Activated CD4-positive, alpha-beta T cell treated with anti-CD3 and anti-CD28 coated beads, Interleukin-10, Interleukin-2, amounts not matched to agents 100 ng/mL and 50 ng/mL, durations not matched to agents 16 hours and 8 hours (primary cell): ENCODE measurements around the gene TMEM88.
"Not testable (repeated sequence)": the region's sequence is repeated elsewhere in the genome, so short reads cannot be mapped to it uniquely, and the experiment has no call there.

Experiments
- DNase-seq: peaks from one replicate; pipeline ENCODE4 v3.0.0-alpha.2; 2020

Gene TMEM88

GRCh38 chr17:7854851-7855659 lies at the start of gene TMEM88:
TSS of gene TMEM88 (plus strand) at chr17:7855066. CDS start at chr17:7855075, 9 bp downstream.
- DNase-seq = no peak

GRCh38 chr17:7806587-7806986 lies 48.3 kb upstream of the TMEM88 start:
- no peak for DNase-seq

- no peak for DNase-seq
Measured at GRCh38 chr17:7807206-7807605, 47.7 kb upstream of the TMEM88 start.

- DNase-seq = no peak
Measured at GRCh38 chr17:7809086-7809790, 45.6 kb upstream of the TMEM88 start.

- DNase-seq = not testable (repeated sequence)
Measured at GRCh38 chr17:7809791-7810343, 45.0 kb upstream of the TMEM88 start.

GRCh38 chr17:7811251-7811650 lies 43.6 kb upstream of the TMEM88 start:
- DNase-seq = no peak

GRCh38 chr17:7814969-7815368 lies 39.9 kb upstream of the TMEM88 start:
- no peak for DNase-seq

GRCh38 chr17:7816926-7817642 lies 37.8 kb upstream of the TMEM88 start:
- DNase-seq = no peak

GRCh38 chr17:7817643-7817964 lies 37.3 kb upstream of the TMEM88 start:
- DNase-seq = no peak

GRCh38 chr17:7818026-7818425 lies 36.8 kb upstream of the TMEM88 start:
- no peak for DNase-seq

GRCh38 chr17:7818746-7819645 lies 35.9 kb upstream of the TMEM88 start:
- DNase-seq = no peak

- DNase-seq = no peak
Measured at GRCh38 chr17:7820231-7820630, 34.6 kb upstream of the TMEM88 start.

- no peak for DNase-seq
Measured at GRCh38 chr17:7822126-7822525, 32.7 kb upstream of the TMEM88 start.

- no peak for DNase-seq
Measured at GRCh38 chr17:7823581-7824001, 31.3 kb upstream of the TMEM88 start.

- DNase-seq = no peak
Measured at GRCh38 chr17:7824021-7824924, 30.6 kb upstream of the TMEM88 start.

GRCh38 chr17:7825206-7825990 lies 29.5 kb upstream of the TMEM88 start:
- DNase-seq = no peak

- DNase-seq = no peak
Measured at GRCh38 chr17:7830616-7831015, 24.2 kb upstream of the TMEM88 start.

GRCh38 chr17:7831233-7831632 lies 23.6 kb upstream of the TMEM88 start:
- DNase-seq = no peak

- no peak for DNase-seq
Measured at GRCh38 chr17:7832431-7832830, 22.4 kb upstream of the TMEM88 start.

- DNase-seq = no peak
Measured at GRCh38 chr17:7833011-7833794, 21.7 kb upstream of the TMEM88 start.
